ENCODE measurements around the gene SLC39A13.

Gene SLC39A13

DNA sequence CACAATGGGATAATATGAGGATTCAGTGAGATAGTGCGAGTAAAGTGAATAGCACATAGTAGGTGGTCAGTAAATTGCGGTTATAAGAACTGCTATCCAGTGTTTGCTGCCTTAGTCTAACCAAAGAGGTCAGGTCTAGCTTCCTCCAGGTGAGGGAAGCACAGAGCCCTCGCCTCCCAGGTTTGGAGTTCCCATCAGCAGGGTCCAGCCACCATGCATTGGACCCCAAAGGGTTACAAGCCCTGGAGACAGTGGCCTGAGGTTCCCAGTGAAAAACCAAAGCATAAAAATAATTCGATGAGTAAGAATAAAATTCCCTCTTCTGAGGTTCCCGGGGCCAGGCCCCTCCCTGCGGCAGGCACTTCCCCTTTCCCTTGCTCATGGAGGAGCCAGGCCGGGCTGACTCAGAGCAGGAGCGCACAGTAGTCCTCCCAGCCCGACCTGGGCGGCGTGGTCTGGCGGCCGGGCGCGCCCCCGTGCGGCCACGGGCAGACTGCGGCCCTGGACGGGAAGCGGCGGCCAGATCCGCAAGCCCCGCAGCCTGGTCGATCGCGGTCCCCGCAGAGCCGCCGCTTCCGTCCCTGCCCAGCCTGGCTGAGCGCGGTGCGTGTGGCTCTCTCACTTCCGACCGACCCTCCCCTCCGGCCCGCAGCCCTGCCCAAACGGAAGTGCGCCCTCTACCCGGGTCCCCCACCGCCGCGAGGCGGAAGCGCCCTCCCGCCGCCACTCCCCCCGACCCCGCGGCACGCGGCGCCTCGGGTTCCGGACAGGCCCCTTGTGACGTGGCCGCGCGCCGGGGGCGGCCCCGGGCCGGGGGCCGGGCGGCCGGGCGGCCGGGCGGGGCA, at the start of gene SLC39A13:
TSS of gene SLC39A13 (plus strand) at position 845 of the 845 bp plus-strand sequence. CDS start 1,505 bp downstream, outside the sequence.
- Mint-ChIP-seq H3K9me3 (no peaks in the 10 kb centered on the region), H3K4me3 (peak within 1 kb of the TSS; percentile 91), H3K27ac (peak within 1 kb of the TSS; percentile 95), H3K27me3 (no peaks in the 10 kb centered on the region), H3K36me3 (no peaks in the 10 kb centered on the region), H3K4me1 (peaks cover 17% of the 10 kb centered on the region)

- H3K27ac Mint-ChIP-seq = no peak overlapping the region
- H3K4me1 Mint-ChIP-seq = peaks cover 18% of the 10 kb centered on the region
- H3K9me3 Mint-ChIP-seq = no peaks in the 10 kb centered on the region
- no peaks in the 10 kb centered on the region for H3K36me3 Mint-ChIP-seq
- no peak overlapping the region for H3K4me3 Mint-ChIP-seq
- H3K27me3 Mint-ChIP-seq = no peaks in the 10 kb centered on the region
These were observed 49.7 kb upstream of the SLC39A13 start for GRCh38 chr11:47358731-47359051.

GRCh38 chr11:47359162-47359561, 49.2 kb upstream of the SLC39A13 start:
- H3K9me3 Mint-ChIP-seq = no peaks in the 10 kb centered on the region
- H3K27ac Mint-ChIP-seq = no peak overlapping the region
- no peaks in the 10 kb centered on the region for H3K27me3 Mint-ChIP-seq
- no peaks in the 10 kb centered on the region for H3K36me3 Mint-ChIP-seq
- H3K4me3 Mint-ChIP-seq = no peak overlapping the region
- H3K4me1 Mint-ChIP-seq = peaks cover 18% of the 10 kb centered on the region

DNA sequence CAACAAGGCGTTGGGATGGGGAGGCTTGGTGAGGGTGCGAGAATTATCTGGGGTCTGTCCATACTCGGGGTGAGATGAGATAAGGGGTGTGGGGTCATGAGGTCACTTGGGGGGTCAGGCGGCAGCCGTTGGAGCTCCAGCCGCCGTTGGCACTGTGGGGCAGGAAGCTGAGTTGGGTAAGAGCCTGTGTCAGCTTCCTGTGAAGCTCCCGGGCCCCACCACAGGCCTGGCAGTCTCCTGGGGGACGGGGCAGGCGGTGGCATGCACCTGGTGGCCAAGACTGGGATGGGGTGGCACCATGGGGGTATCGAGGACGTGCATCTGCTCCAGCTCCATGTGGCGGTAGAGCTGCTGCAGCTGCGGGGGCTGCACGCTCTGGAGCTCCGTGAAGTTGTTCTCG, 48.8 kb upstream of the SLC39A13 start:
- no peaks in the 10 kb centered on the region for H3K9me3 Mint-ChIP-seq
- H3K36me3 Mint-ChIP-seq = no peaks in the 10 kb centered on the region
- no peak overlapping the region for H3K4me3 Mint-ChIP-seq
- H3K27me3 Mint-ChIP-seq = no peaks in the 10 kb centered on the region
- peaks cover 18% of the 10 kb centered on the region for H3K4me1 Mint-ChIP-seq
- H3K27ac Mint-ChIP-seq = peak overlapping the region; percentile 47

DNA sequence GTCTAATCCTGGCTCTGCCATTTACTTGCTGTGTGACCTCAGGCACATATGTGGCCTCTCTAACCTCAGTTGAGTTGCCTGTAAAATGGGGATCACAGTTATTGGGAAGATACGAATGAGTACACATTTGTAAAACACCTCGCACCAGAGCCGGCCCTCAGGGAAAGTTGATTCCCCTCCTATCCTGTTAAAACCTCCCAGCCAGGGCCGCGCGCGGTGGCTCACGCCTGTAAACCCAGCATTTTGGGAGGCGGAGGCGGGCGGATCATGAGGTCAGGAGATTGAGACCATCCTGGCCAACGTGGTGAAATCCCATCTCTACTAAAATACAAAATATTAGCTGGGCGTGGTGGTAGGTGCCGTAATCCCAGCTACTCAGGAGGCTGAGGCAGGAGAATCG, 48.0 kb upstream of the SLC39A13 start:
- no peak overlapping the region for H3K27ac Mint-ChIP-seq
- no peaks in the 10 kb centered on the region for H3K27me3 Mint-ChIP-seq
- no peaks in the 10 kb centered on the region for H3K9me3 Mint-ChIP-seq
- no peak overlapping the region for H3K4me3 Mint-ChIP-seq
- no peaks in the 10 kb centered on the region for H3K36me3 Mint-ChIP-seq
- H3K4me1 Mint-ChIP-seq = peaks cover 18% of the 10 kb centered on the region

DNA sequence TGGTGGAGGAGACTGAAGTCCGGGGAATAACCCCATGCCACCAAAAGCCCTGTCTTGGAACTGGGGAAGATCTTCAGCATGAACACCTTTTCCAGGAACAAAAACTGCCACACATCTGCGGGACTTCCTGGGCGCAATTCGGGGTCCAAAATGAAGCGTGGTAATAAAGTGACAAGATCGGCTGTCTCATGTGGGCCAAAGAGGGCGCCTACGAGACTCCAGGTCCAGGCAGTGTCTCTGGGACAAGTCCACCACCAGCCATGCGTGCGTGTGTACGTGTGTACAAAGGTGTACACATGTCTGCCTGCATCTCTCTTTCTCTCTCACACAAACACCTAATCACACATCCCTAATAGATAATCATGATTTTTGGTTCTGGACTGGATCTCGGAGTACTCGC, 47.0 kb upstream of the SLC39A13 start:
- Mint-ChIP-seq H3K4me3 (no peak overlapping the region), H3K9me3 (no peaks in the 10 kb centered on the region), H3K27ac (no peak overlapping the region), H3K27me3 (no peaks in the 10 kb centered on the region), H3K36me3 (no peaks in the 10 kb centered on the region), H3K4me1 (peaks cover 18% of the 10 kb centered on the region)

DNA sequence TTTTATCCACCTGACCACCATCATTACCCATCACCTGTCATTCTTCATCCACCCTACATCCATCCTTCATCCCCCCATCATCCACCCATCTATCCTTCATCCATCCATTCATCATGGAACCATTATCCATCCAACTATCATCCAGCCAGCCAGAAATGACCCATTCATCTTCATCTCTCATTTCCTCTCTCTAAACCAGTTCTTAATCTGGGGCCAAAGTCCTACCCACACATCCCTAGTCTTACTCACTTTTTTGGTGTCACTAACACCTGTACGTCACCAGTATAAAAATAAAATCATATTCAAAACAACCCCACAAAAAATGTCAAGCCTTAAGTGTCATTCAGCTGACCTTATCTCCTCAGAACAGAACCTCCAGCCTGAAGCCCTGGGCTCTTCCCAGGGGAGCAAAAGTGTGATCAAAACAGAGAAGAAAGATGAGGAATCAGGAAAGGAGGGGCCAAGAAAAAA, 42.3 kb upstream of the SLC39A13 start:
- peaks cover 26% of the 10 kb centered on the region for H3K4me1 Mint-ChIP-seq
- H3K36me3 Mint-ChIP-seq = no peaks in the 10 kb centered on the region
- no peak overlapping the region for H3K27ac Mint-ChIP-seq
- H3K4me3 Mint-ChIP-seq = no peak overlapping the region
- H3K27me3 Mint-ChIP-seq = no peaks in the 10 kb centered on the region
- no peaks in the 10 kb centered on the region for H3K9me3 Mint-ChIP-seq

- Mint-ChIP-seq H3K4me1 (peaks cover 26% of the 10 kb centered on the region), H3K36me3 (no peaks in the 10 kb centered on the region), H3K27ac (peak overlapping the region; percentile 82), H3K27me3 (no peaks in the 10 kb centered on the region), H3K9me3 (no peaks in the 10 kb centered on the region), H3K4me3 (no peak overlapping the region)
These were observed 38.7 kb upstream of the SLC39A13 start for GRCh38 chr11:47369676-47370075.

- H3K27ac Mint-ChIP-seq = no peak overlapping the region
- H3K4me1 Mint-ChIP-seq = peaks cover 30% of the 10 kb centered on the region
- no peaks in the 10 kb centered on the region for H3K27me3 Mint-ChIP-seq
- H3K36me3 Mint-ChIP-seq = no peaks in the 10 kb centered on the region
- H3K9me3 Mint-ChIP-seq = no peaks in the 10 kb centered on the region
- no peak overlapping the region for H3K4me3 Mint-ChIP-seq
These were observed 36.0 kb upstream of the SLC39A13 start for GRCh38 chr11:47372422-47372821.

DNA sequence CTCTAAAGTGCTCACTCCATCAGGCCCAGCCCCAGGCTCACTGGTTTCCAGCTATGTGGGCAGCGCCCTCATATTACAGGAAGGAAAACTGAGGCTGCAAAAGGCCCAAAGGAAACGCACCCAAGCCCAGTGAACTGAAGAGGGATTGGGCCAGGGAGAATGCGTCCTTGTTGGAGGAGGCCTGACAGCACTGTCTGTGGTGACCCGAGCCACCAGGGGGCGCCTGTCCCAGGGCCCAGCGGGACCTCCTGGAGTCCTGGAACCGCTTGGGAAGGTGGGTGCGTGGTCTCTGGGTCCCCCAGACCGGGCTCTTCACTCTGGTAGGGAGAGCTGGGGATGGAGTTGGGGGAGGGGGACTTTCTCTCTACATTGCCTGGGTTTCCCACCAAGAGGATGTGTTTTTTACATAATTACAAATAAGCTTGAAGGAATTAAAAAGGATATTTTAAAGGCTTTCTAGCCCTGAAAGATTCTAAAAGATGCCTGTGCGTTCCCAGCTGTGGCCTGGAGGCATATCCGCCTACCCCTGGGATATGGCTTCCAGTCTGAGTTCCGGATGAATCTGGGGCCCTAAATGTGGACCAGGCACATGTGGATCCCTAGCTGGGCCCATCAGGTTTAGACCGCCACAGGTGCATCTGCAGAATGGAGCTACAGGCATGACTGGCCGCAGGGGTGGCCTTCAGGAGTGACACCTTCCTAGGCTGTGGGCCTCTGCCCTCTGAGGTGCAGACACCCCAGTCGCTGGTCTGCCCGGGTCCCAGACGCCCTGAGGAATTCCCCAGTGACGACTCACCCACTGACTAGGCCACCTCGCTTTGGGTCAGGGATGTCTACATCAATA, 34.3 kb upstream of the SLC39A13 start:
- H3K4me1 Mint-ChIP-seq = peaks cover 24% of the 10 kb centered on the region
- H3K36me3 Mint-ChIP-seq = no peaks in the 10 kb centered on the region
- H3K4me3 Mint-ChIP-seq = no peak overlapping the region
- H3K9me3 Mint-ChIP-seq = no peaks in the 10 kb centered on the region
- H3K27ac Mint-ChIP-seq = no peak overlapping the region
- H3K27me3 Mint-ChIP-seq = no peaks in the 10 kb centered on the region

DNA sequence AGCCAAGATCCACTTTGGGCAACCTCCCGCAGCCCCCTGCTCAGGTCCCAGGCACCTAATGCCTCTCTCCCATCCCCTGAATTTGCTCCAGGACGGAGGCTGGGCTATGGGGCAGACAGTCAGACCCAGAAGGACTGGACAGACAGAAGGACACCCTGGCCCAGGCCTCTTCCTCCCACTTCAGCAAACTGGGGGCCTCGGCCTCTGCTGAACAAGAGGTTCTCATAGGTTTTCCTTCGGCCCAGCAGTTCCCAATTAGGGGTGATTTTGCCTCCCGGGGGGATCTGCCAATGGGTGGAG, 33.7 kb upstream of the SLC39A13 start:
- no peak overlapping the region for H3K4me3 Mint-ChIP-seq
- H3K36me3 Mint-ChIP-seq = no peaks in the 10 kb centered on the region
- H3K4me1 Mint-ChIP-seq = peaks cover 18% of the 10 kb centered on the region
- H3K27me3 Mint-ChIP-seq = no peaks in the 10 kb centered on the region
- no peak overlapping the region for H3K27ac Mint-ChIP-seq
- H3K9me3 Mint-ChIP-seq = no peaks in the 10 kb centered on the region

- Mint-ChIP-seq H3K4me1 (peaks cover 15% of the 10 kb centered on the region), H3K36me3 (no peaks in the 10 kb centered on the region), H3K9me3 (no peaks in the 10 kb centered on the region), H3K27me3 (no peaks in the 10 kb centered on the region), H3K4me3 (no peak overlapping the region), H3K27ac (no peak overlapping the region)
These were observed 33.4 kb upstream of the SLC39A13 start for GRCh38 chr11:47375020-47375419.

GRCh38 chr11:47375546-47376085, 32.8 kb upstream of the SLC39A13 start:
- no peak overlapping the region for H3K4me3 Mint-ChIP-seq
- H3K9me3 Mint-ChIP-seq = no peaks in the 10 kb centered on the region
- no peaks in the 10 kb centered on the region for H3K27me3 Mint-ChIP-seq
- peaks cover 13% of the 10 kb centered on the region for H3K4me1 Mint-ChIP-seq
- peak overlapping the region; percentile 20 for H3K27ac Mint-ChIP-seq
- H3K36me3 Mint-ChIP-seq = no peaks in the 10 kb centered on the region

- Mint-ChIP-seq H3K4me3 (no peak overlapping the region), H3K4me1 (peaks cover 11% of the 10 kb centered on the region), H3K9me3 (no peaks in the 10 kb centered on the region), H3K27me3 (no peaks in the 10 kb centered on the region), H3K27ac (peak overlapping the region; percentile 20), H3K36me3 (no peaks in the 10 kb centered on the region)
These were observed 32.3 kb upstream of the SLC39A13 start for GRCh38 chr11:47376107-47376524.

- no peak overlapping the region for H3K27ac Mint-ChIP-seq
- no peak overlapping the region for H3K4me3 Mint-ChIP-seq
- H3K9me3 Mint-ChIP-seq = no peaks in the 10 kb centered on the region
- H3K27me3 Mint-ChIP-seq = no peaks in the 10 kb centered on the region
- H3K4me1 Mint-ChIP-seq = peaks cover 11% of the 10 kb centered on the region
- no peaks in the 10 kb centered on the region for H3K36me3 Mint-ChIP-seq
These were observed 31.6 kb upstream of the SLC39A13 start for GRCh38 chr11:47376525-47377371.

Measured in activated naive CD4-positive, alpha-beta T cell treated with anti-CD3 and anti-CD28 coated beads, Interleukin-2, amount 50 U/mL, for 24 hours (primary cell).